Astrocyte of the cerebellum (primary cell): ENCODE measurements around the gene UBE2D2.
A peak's percentile ranks its signal among the peaks of the same experiment; 100 is the strongest.

Experiments
- DNase-seq: peaks from one replicate; pipeline ENCODE4 v3.0.0-alpha.2; 2011; ENCODE audit warnings: low read depth
- H3K4me3 ChIP-seq: 2 replicates; pipeline ENCODE4 v1.5.1; 2011; ENCODE audit warnings: mild to moderate bottlenecking, low read depth, low read length, moderate library complexity
- in situ Hi-C: cut with HindIII; loops from 2 replicates; pipeline ENCODE4 v1.10.0; 2017; ENCODE audit warnings: low sequenced_read_pairs
- TF ChIP-seq, protein P1 (sequence below): IDR thresholded peaks from 2 replicates; pipeline ENCODE4 v1.5.1; 2012; ENCODE audit warnings: low read length, low read depth, moderate library complexity, mild to moderate bottlenecking; ENCODE audit errors: missing control alignments

UBE2D2 gene

GRCh38 chr5:139637438-139638089, 76.4 kb downstream of the UBE2D2 start:
- in situ Hi-C loops, result no loop called here
- DNase-seq, result no peak

DNA sequence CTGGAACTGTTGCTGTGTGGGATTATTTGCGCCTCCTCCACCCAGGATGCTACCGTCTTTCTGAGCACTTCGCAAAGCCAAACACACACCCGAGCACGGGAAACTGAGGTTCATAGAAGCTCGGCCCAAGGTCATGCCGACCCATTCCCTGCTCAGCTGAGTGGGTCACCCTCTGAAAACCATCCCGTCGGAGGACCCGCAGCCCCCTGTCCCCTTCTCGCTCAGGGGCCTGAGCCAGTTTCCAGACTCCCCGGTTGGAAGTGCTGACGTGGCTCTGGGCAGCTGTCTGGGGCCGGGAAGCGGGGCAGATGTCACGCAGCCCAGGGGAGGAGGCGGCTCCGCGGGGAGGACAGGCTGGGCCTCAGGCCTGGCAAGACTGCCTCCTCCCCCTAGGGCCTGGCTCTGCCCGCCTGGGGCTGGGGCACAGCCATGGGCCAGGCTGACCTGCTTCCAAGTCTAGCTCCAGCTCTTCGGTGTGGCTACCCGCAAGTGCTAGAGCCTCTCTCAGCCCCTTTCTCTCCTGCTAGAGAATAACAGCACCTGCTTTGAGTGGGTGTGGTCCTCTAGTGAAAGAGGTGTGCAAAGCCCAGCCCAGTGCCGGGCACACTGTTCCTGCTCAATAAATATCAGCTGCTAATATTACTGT, 77.1 kb downstream of the UBE2D2 start:
- in situ Hi-C loops, result no loop called here
- H3K4me3 ChIP-seq, result peak overlapping the region; percentile 34
- no peak for DNase-seq
- TF ChIP-seq, protein P1, sequence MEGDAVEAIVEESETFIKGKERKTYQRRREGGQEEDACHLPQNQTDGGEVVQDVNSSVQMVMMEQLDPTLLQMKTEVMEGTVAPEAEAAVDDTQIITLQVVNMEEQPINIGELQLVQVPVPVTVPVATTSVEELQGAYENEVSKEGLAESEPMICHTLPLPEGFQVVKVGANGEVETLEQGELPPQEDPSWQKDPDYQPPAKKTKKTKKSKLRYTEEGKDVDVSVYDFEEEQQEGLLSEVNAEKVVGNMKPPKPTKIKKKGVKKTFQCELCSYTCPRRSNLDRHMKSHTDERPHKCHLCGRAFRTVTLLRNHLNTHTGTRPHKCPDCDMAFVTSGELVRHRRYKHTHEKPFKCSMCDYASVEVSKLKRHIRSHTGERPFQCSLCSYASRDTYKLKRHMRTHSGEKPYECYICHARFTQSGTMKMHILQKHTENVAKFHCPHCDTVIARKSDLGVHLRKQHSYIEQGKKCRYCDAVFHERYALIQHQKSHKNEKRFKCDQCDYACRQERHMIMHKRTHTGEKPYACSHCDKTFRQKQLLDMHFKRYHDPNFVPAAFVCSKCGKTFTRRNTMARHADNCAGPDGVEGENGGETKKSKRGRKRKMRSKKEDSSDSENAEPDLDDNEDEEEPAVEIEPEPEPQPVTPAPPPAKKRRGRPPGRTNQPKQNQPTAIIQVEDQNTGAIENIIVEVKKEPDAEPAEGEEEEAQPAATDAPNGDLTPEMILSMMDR, result no peak

More at GRCh38 chr5:139637438-139638089, 76.4 kb downstream of the UBE2D2 start:
- H3K4me3 ChIP-seq, result peak overlapping the region; percentile 34
- TF ChIP-seq, protein P1, result no peak

DNA sequence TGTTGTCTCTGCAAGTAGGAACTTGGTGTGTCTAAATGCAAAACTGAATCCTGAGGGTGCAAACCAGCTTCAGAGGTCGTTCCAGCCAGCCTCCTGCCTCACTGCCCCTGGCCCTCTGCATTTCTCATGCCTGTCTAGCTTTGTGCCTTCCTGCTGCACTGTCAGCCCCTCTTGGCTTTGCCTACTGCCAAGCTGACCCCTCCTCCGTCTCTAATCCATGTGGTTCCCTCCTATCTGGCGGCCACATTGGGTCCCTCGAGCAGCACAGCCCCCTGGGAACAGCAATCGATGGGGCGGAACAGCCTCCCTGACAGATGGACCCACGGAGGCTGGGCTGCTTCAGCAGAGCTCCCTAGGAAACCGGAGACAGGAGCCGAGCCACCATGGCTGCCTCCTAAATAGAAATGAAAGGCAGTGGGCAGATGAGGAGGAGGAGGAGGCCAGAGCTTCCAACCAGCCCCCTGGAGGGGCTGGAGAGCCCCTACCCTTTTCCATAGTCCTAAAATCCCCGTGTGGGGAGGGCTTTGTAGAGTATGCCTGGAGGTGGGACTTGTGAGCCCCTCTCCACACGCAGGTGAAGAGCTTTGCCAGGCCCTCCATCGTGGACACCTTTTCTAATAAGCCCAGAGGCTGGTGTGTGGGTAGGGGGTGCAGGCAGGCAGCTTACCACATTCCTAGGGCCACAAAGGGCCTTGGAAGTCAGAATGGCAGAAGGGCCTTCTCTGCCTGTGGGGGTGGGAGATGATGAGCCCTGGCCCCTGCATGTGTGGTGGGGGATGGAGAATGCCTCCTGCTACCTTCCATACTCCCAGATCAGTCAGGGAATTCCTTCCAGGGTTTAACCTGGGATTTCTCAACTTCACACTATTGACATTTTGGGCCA, 77.8 kb downstream of the UBE2D2 start:
- DNase-seq, result no peak
- TF ChIP-seq, protein P1, result no peak
- no peak overlapping the region for H3K4me3 ChIP-seq
- in situ Hi-C loops, result no loop called here

DNA sequence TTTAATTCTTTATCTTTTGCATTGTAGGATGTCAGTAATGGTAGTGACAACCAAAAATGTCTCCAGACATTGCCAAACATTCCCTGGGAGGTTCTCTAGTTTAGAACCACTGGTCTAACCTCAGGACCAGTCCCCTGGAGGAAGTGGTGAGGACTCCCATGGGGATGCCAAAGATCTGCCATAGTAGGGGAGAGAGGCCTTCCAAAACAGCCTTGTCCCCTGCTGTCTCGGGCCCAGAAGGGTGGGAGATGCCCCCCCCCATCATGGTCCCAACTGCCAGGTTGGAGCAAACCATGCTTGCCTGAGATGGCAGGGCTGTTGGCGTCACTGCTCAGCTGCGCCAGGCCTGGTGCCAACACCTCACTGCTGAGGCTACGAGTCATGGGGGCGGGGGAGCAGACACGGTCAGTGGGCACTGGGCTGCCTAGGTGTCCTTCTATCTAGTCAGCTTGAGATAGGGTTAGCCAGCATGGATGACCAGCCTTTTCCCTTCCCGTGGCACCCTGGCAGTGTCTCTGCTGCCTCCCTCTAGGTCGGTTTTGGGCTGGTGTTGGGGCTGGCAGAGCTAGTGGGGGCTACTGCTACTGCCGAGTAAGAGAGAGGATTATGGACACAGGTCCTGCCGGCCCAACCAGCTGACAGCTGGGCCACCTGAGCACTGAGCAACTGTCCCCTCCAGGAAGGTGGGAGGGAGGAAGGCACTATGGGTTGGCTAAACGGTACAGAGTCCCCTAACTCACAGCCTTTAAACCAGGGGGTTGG, 78.7 kb downstream of the UBE2D2 start:
- in situ Hi-C loops, result loop anchor here (10.0 kb wide), 1 partner anchor 55 kb away; no protein-coding TSS in a partner anchor
- no peak overlapping the region for H3K4me3 ChIP-seq

GRCh38 chr5:139640421-139641115, 79.4 kb downstream of the UBE2D2 start:
- TF ChIP-seq, protein P1, result no peak
- H3K4me3 ChIP-seq, result no peak overlapping the region
- no peak for DNase-seq
- in situ Hi-C loops, result loop anchor here (10.0 kb wide), 1 partner anchor 54 kb away; no protein-coding TSS in a partner anchor

More for the DNA sequence above, 78.7 kb downstream of the UBE2D2 start:
- TF ChIP-seq, protein P1, result no peak
- DNase-seq, result no peak
